B cell (primary cell): ENCODE data around the gene HYAL2. TPM values are rescaled to one million over a fixed set of nuclear protein-coding genes. Genes with fewer than 3 reads are reported as not detected.
A peak's percentile ranks its signal among the peaks of the same experiment; 100 is the strongest.

Experiments used
- ATAC-seq: fragments of 200-7000 bp; cut with Tn5 transposase; one replicate; pipeline ENCODE4 v1.10.0; 2021; ENCODE audit warnings: low read depth, mild to moderate bottlenecking, moderate number of reproducible peaks, moderate library complexity
- CTCF ChIA-PET: fragments of 350-600 bp; sonication (Branson Sonifier 250); formaldehyde crosslinking; loops from one replicate; lab custom pipeline; 2021; ENCODE audit warnings: antibody characterized with exemption, inconsistent platforms; lab: Charles Lee
- POLR2A ChIA-PET: fragments of 350-600 bp; sonication (Branson Sonifier 250); formaldehyde crosslinking; loops from one replicate; lab custom pipeline; 2021; ENCODE audit warnings: antibody characterized with exemption; lab: Charles Lee
- DNase-seq: peaks from one replicate; pipeline ENCODE4 v3.0.0; 2013
- H2AFZ ChIP-seq: 2 replicates; pipeline ENCODE4 v1.6.1; 2012; ENCODE audit warnings: mild to moderate bottlenecking, low read depth, low read length; ENCODE audit not compliant: insufficient read depth, poor library complexity, severe bottlenecking
- H3K27ac ChIP-seq, 2 donors: 1 replicate in 1 of 2; 2 replicates in 1 of 2; pipeline ENCODE4 v1.5.1; 2012 to 2013; ENCODE audit warnings: low read length in 2 of 2, mild to moderate bottlenecking in 2 of 2, moderate library complexity in 1 of 2
- H3K27me3 ChIP-seq, 4 experiments: fragments of 200-600 bp in 1 of 4; sonication (generic) in 1 of 4; replicated peaks in 1 of 4; 1 replicate in 2 of 4; 2 replicates in 2 of 4; pipeline versions ENCODE4 v1.6.1 to v1.7.0; 2013 to 2016; ENCODE audit warnings: low read length in 3 of 4, mild to moderate bottlenecking in 2 of 4, mixed read lengths in 1 of 4, moderate library complexity in 1 of 4; ENCODE audit not compliant: insufficient read depth in 4 of 4, control insufficient read depth in 3 of 4; ENCODE audit errors: control extremely low read depth in 1 of 4
- H3K36me3 ChIP-seq, 2 experiments: replicated peaks in 1 of 2; 1 replicate in 1 of 2; 2 replicates in 1 of 2; pipeline versions ENCODE4 v1.6.1 to v1.7.1; 2013; ENCODE audit warnings: low read length in 1 of 2; ENCODE audit not compliant: insufficient read depth in 2 of 2, control insufficient read depth in 1 of 2; ENCODE audit errors: control extremely low read depth in 1 of 2, extremely low read depth in 1 of 2
- H3K4me1 ChIP-seq, 2 donors: fragments of 200-600 bp in 1 of 2; sonication (generic) in 1 of 2; 1 replicate in 1 of 2; 2 replicates in 1 of 2; pipeline versions ENCODE4 v1.5.1 to v1.6.1; 2013 to 2017; ENCODE audit warnings: low read length in 2 of 2; ENCODE audit not compliant: control insufficient read depth in 2 of 2, insufficient read depth in 2 of 2
- H3K4me2 ChIP-seq: replicated peaks from 2 replicates; pipeline ENCODE3; 2012; ENCODE audit warnings: mild to moderate bottlenecking, low read depth, low read length; ENCODE audit not compliant: poor library complexity, severe bottlenecking
- H3K4me3 ChIP-seq, 5 experiments: fragments of 200-600 bp in 1 of 5; sonication (generic) in 1 of 5; 1 replicate in 3 of 5; 2 replicates in 2 of 5; pipeline versions ENCODE4 v1.5.1 to v1.7.0; 2011 to 2016; ENCODE audit warnings: low read length in 4 of 5, mild to moderate bottlenecking in 4 of 5, low read depth in 2 of 5, control low read depth in 1 of 5, moderate library complexity in 1 of 5; ENCODE audit not compliant: insufficient read depth in 1 of 5; ENCODE audit errors: control extremely low read depth in 1 of 5, extremely low read depth in 1 of 5
- H3K79me2 ChIP-seq: fragments of 200-600 bp; sonication (generic); one replicate; pipeline ENCODE4 v1.6.0; 2016; ENCODE audit warnings: low read length; ENCODE audit not compliant: control insufficient read depth, insufficient read depth
- H3K9ac ChIP-seq: fragments of 200-600 bp; sonication (generic); 2 replicates; pipeline ENCODE4 v1.6.1; 2017; ENCODE audit warnings: mild to moderate bottlenecking, low read length, moderate library complexity
- H3K9me3 ChIP-seq, 3 donors: one replicate each; pipeline versions ENCODE4 v1.6.1 to v1.7.1; 2013; ENCODE audit warnings: low read length in 2 of 3; ENCODE audit not compliant: control insufficient read depth in 2 of 3, insufficient read depth in 1 of 3; ENCODE audit errors: control extremely low read depth in 1 of 3
- H4K20me1 ChIP-seq: 2 replicates; pipeline ENCODE4 v1.6.0; 2012; ENCODE audit warnings: mild to moderate bottlenecking, low read length; ENCODE audit not compliant: insufficient read depth, control insufficient read depth, poor library complexity, severe bottlenecking
- H3K27ac Mint-ChIP-seq: one replicate; pipeline ENCODE4 v1.8.0; 2021; ENCODE audit warnings: mixed read lengths
- H3K27me3 Mint-ChIP-seq: one replicate; pipeline ENCODE4 v1.8.0; 2021; ENCODE audit warnings: mixed read lengths
- H3K4me1 Mint-ChIP-seq: one replicate; pipeline ENCODE4 v1.8.0; 2021; ENCODE audit warnings: mixed read lengths
- H3K4me3 Mint-ChIP-seq: one replicate; pipeline ENCODE4 v1.8.0; 2021; ENCODE audit warnings: mixed read lengths
- H3K9me3 Mint-ChIP-seq: one replicate; pipeline ENCODE4 v1.8.0; 2022; ENCODE audit warnings: mixed read lengths; ENCODE audit not compliant: insufficient read depth
- EZH2 ChIP-seq: IDR thresholded peaks from 2 replicates; pipeline ENCODE4 v1.6.1; 2012; ENCODE audit warnings: borderline replicate concordance, low read depth, mild to moderate bottlenecking, moderate library complexity, low read length; ENCODE audit not compliant: insufficient read depth, poor library complexity, severe bottlenecking
- WGBS: methylation state at CpG from one replicate; pipeline ENCODE4 v1.1.5; 2013; ENCODE audit warnings: missing lambda C conversion rate; ENCODE audit not compliant: insufficient coverage; 5-methylcytosine and 5-hydroxymethylcytosine counted together
- intact Hi-C: fragments of 100-400 bp; cut with micrococcal nuclease; formaldehyde crosslinking; loops from one replicate; pipeline ENCODE4 v1.10.0; 2022
- polyA plus RNA-seq: library from polyadenylated mRNA; depleted of rRNA; stranded (reverse); fragments of >200 nt; gene quantifications from 2 replicates; pipeline ENCODE4 v1.2.3, GENCODE V29; 2012
- total RNA-seq, 2 donors: library from RNA; stranded (reverse); fragments of 120-200 nt in 1 of 2; gene quantifications; 1 replicate in 1 of 2; 2 replicates in 1 of 2; pipeline versions ENCODE4 v1.2.3 to v1.2.4, GENCODE V29; 2013 to 2022
- TF ChIP-seq, protein P1 (sequence below): fragments of 200-600 bp; IDR thresholded peaks from one replicate; pipeline ENCODE4 v1.8.0; 2022; ENCODE audit warnings: antibody characterized with exemption, mild to moderate bottlenecking

The HYAL2 gene
- total and polyA plus RNA-seq, 2 donors (not counting 1 experiment from before 2014, with no cell fraction given): 4.2 to 5.1 TPM

- peak within 1 kb of the TSS; percentile 81 for H2AFZ ChIP-seq
These were observed 23.5 kb downstream of the HYAL2 start, which contains the start of the genes HYAL3 and NAA80 for GRCh38 chr3:50298836-50299637. Gene HYAL3 (minus strand): TSS chr3:50299405. CDS start chr3:50295602, 3,803 bp downstream. Gene NAA80 (minus strand): TSS chr3:50299405. CDS start chr3:50297463, 1,942 bp downstream.

More at GRCh38 chr3:50298836-50299637, 23.5 kb downstream of the HYAL2 start, which contains the start of the genes HYAL3 and NAA80:
- no peaks in the 10 kb centered on the region for H3K27me3 ChIP-seq
- intact Hi-C loops: loop anchor here (1.0 to 10.0 kb wide), 7 partner anchors 22 to 1086 kb away; partner anchors contain the start of genes GNAI2, MANF, RBM6 and TMEM115
- H3K79me2 ChIP-seq: peaks cover 13% of the 10 kb centered on the region
- peak within 1 kb of the TSS; percentile 68 to 89 (median 88) for H3K4me3 ChIP-seq
- WGBS: under 1% methylated on average over 58 of the region's 61 CpGs
- peak within 1 kb of the TSS; percentile 89 for H3K4me2 ChIP-seq
- H3K9me3 Mint-ChIP-seq: no peaks in the 10 kb centered on the region
- ATAC-seq: peak; percentile 91
- peak within 1 kb of the TSS; percentile 82 for H3K9ac ChIP-seq
- peak within 1 kb of the TSS; percentile 100 for H3K4me3 Mint-ChIP-seq
- peaks cover 18 to 24% of the 10 kb centered on the region in 2 donors for H3K4me1 ChIP-seq
- TF ChIP-seq EZH2: no peak
- TF ChIP-seq, protein P1, sequence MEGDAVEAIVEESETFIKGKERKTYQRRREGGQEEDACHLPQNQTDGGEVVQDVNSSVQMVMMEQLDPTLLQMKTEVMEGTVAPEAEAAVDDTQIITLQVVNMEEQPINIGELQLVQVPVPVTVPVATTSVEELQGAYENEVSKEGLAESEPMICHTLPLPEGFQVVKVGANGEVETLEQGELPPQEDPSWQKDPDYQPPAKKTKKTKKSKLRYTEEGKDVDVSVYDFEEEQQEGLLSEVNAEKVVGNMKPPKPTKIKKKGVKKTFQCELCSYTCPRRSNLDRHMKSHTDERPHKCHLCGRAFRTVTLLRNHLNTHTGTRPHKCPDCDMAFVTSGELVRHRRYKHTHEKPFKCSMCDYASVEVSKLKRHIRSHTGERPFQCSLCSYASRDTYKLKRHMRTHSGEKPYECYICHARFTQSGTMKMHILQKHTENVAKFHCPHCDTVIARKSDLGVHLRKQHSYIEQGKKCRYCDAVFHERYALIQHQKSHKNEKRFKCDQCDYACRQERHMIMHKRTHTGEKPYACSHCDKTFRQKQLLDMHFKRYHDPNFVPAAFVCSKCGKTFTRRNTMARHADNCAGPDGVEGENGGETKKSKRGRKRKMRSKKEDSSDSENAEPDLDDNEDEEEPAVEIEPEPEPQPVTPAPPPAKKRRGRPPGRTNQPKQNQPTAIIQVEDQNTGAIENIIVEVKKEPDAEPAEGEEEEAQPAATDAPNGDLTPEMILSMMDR: peak; percentile 65
- H3K4me1 Mint-ChIP-seq: peaks cover 33% of the 10 kb centered on the region
- no peaks in the 10 kb centered on the region for H4K20me1 ChIP-seq
- H3K27ac ChIP-seq: peak within 1 kb of the TSS; percentile 77 to 84
- H3K9me3 ChIP-seq: no peaks in the 10 kb centered on the region
- no peaks in the 10 kb centered on the region for H3K27me3 Mint-ChIP-seq
- CTCF ChIA-PET: interaction anchor here (0.5 to 3.2 kb wide), 14 partner anchors 10 to 243 kb away, joined by 3 to 28 read pairs (median 5); partner anchors contain the start of genes CYB561D2, GNAI2, HYAL2 and NPRL2
- peaks cover 0 to 4% of the 10 kb centered on the region in 2 experiments for H3K36me3 ChIP-seq
- POLR2A ChIA-PET: interaction anchor here (0.5 to 2.5 kb wide), 15 partner anchors 8 to 1292 kb away, joined by 3 to 27 read pairs (median 4); partner anchors contain the start of genes CYB561D2, GNAI2, HYAL2 and NPRL2
- peak within 1 kb of the TSS; percentile 100 for H3K27ac Mint-ChIP-seq
- peak; percentile 100 for DNase-seq
